ENCODE results near the gene AKT3. TPM values are rescaled to one million over a fixed set of nuclear protein-coding genes. Genes with fewer than 3 reads are reported as not detected.
"Not testable (repeated sequence)": the region's sequence is repeated elsewhere in the genome, so short reads cannot be mapped to it uniquely, and the experiment has no call there.

Gene AKT3
- total RNA-seq (2014; rRNA removed; shearing (Covaris generic)): 33.7 and 55.0 TPM in 2 replicates

DNA sequence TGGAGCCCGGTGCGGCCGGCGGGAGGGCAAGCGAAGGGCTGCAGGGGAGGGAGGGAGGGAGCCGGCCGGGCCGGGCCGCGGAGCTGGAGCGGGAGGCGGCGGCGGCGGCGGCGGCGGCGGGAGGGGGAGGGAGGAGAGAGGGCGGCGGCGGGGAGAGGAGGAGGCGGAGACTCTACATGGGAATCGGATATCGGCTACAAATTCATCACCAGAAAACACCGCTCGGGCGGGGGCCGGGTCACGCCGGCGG lies at the start of gene AKT3:
AKT3 (minus strand) TSS at position 42 of the 250 bp plus-strand sequence. CDS start 7,073 bp downstream, outside the sequence.
- H3K9me3 ChIP-seq (replicated peaks): no peaks in the 10 kb centered on the region
- peaks cover 6% of the 10 kb centered on the region for H3K36me3 ChIP-seq
- no peaks in the 10 kb centered on the region for H3K27me3 ChIP-seq (replicated peaks)
- peak in 1 of 2 experiments; percentile 86 for DNase-seq (ENCODE audit: low read depth in 1 of 2, low spot score in 2 of 2)
- peaks cover 20% of the 10 kb centered on the region for H3K4me1 ChIP-seq (replicated peaks)
- peak within 1 kb of the TSS; percentile 86 for H3K4me3 ChIP-seq
- H3K27ac ChIP-seq: peak within 1 kb of the TSS; percentile 98

DNA sequence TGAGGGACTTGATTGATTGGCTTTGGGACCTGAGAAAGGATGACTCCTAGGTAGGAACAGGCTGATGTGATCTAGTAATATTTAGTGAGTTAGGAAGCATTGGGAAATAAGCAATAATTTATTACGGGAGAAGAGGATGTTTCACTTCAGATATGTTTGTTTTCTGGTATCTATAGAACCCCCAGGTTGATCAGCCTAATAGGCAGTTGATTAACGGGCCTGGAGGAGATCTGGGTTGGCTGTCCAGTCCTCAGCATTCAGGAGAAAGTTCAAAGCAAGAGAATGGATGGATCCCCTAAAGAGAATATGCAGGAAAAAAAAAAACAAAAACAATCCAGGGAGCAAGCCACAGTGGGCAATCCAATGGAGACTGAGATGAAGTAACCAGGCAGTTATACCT lies 48.2 kb upstream of the AKT3 start:
- no peak for DNase-seq (ENCODE audit: low read depth in 1 of 2, low spot score in 2 of 2)

DNA sequence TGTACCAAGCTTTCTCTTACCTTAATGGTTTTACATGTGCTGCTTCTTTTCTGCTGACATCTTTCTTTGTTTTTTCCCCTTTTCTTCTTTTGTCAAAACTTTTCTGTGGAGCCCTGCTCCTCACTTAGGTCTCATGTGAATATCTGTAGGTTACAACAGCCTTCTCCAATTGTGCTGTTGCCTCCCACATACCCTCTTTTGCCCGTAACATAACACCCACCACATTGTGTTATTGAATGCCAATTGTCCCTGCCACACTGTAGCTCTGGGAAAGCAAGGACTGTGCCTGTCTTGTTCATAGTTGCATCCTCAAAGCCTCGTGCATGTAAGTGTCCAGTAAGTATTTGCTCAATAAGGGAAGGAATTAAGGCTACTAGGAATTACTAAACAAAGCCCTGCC lies 46.3 kb upstream of the AKT3 start:
- H3K9me3 ChIP-seq (replicated peaks): no peaks in the 10 kb centered on the region; the same call in 1 of the 2 replicates
- no peak overlapping the region for H3K27ac ChIP-seq
- no peaks in the 10 kb centered on the region for H3K27me3 ChIP-seq (replicated peaks)
- no peak for DNase-seq (ENCODE audit: low read depth in 1 of 2, low spot score in 2 of 2)
- no peak overlapping the region for H3K4me3 ChIP-seq
- H3K4me1 ChIP-seq (replicated peaks): 0 out of 2 replicates have a peak, but pooled peaks cover under 1% of the 10 kb centered on the region
- H3K36me3 ChIP-seq: no peaks in the 10 kb centered on the region

More for the DNA sequence above, 48.2 kb upstream of the AKT3 start:
- Histone ChIP-seq H3K9me3 (replicated peaks) (no peaks in the 10 kb centered on the region), H3K27ac (no peak overlapping the region), H3K27me3 (replicated peaks) (no peaks in the 10 kb centered on the region), H3K4me1 (replicated peaks) (peaks cover 4% of the 10 kb centered on the region; the same call in 1 of the 2 replicates), H3K36me3 (no peaks in the 10 kb centered on the region), H3K4me3 (no peak overlapping the region)

DNA sequence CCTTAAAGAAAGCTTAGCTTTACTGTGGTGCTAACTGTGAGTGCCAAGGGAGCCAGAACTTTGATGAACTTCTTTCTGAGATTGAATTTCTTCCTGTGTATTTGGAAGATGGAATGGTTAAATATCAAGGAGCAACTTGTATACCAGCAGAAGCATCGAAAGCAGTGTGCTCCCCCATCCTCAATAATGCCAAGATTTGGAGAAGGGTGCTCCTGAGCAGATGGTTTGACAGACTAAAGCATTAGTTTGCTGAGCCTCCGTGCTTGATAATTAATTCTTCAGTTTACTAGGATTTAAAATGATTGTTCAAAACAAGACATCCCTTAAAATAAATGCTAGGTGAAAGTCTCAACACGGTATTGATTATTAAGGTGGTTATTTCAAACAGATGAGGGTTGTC lies 42.4 kb upstream of the AKT3 start:
- H3K27ac ChIP-seq: no peak overlapping the region

DNA sequence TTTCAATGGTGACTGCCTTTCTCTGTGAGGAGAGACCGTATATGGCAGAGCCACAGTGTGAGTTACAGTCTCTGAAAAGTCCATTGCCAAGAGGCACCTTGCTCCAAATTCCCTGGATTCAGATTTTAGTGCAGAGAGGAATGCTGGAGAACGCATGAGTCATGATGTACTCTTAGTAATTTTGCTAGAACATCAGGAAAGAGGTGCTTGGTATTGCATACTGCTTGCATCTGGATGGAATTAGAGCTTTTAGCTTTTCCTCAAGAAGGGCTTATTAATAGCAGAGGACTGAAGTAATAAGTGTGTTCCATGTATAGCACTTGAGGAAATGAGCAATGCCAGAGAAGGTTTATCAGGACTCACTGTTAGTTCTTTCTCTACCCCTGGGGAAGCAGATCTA lies 40.5 kb upstream of the AKT3 start:
- Histone ChIP-seq H3K27me3 (replicated peaks) (no peaks in the 10 kb centered on the region), H3K9me3 (replicated peaks) (no peaks in the 10 kb centered on the region; the same call in 1 of the 2 replicates), H3K4me1 (replicated peaks) (peaks cover 14% of the 10 kb centered on the region), H3K36me3 (no peaks in the 10 kb centered on the region), H3K27ac (no peak overlapping the region), H3K4me3 (no peak overlapping the region)
- peak in 1 of 2 experiments; percentile 42 for DNase-seq (ENCODE audit: low read depth in 1 of 2, low spot score in 2 of 2)

More for the DNA sequence above, 42.4 kb upstream of the AKT3 start:
- DNase-seq (ENCODE audit: low read depth in 1 of 2, low spot score in 2 of 2): no peak
- Histone ChIP-seq H3K4me1 (replicated peaks) (peaks cover 14% of the 10 kb centered on the region), H3K36me3 (no peaks in the 10 kb centered on the region), H3K4me3 (no peak overlapping the region), H3K9me3 (replicated peaks) (no peaks in the 10 kb centered on the region; the same call in 1 of the 2 replicates), H3K27me3 (replicated peaks) (no peaks in the 10 kb centered on the region)

DNA sequence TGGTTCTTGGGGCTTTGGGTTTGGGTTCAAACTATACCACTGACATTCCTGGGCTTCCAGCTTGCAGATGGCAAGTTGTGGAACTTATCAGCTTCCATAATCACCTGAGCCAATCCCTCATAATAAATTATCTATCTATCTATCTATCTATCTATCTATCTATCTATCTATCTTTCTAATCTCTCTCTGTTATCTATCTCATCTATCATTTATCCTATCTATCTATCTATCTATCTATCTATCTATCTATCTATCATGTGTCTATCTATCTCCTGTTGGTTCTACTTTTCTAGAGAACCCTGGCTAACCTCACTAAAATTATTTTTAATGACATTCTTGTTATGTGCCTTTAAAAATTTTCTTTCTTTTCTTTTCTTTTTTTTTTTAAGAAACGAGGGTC lies 35.8 kb upstream of the AKT3 start:
- DNase-seq (ENCODE audit: low read depth in 1 of 2, low spot score in 2 of 2): no peak
- Histone ChIP-seq H3K4me3 (no peak overlapping the region), H3K36me3 (no peaks in the 10 kb centered on the region), H3K4me1 (replicated peaks) (peaks cover 9% of the 10 kb centered on the region), H3K9me3 (replicated peaks) (no peaks in the 10 kb centered on the region), H3K27me3 (replicated peaks) (no peaks in the 10 kb centered on the region), H3K27ac (no peak overlapping the region)

DNA sequence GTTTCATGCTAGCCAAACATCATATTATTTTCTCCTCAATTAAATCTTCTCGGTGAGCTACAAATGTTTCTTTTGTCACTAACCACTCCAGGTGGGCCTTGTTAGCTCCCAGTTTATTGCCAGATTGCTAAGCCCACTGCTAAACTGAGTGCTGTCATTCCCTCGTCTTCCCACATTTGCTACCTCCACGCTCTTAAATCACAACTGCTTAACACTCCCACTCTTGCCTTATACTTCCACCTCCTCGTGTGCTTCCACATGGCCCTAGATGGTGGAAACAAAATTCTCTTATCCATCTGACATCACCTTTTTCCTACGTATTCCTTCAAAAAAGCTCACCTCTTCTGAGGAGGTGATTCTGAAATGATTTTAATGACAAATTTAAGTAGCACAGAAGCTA lies 34.6 kb upstream of the AKT3 start:
- no peak overlapping the region for H3K4me3 ChIP-seq
- H3K27ac ChIP-seq: no peak overlapping the region
- no peaks in the 10 kb centered on the region for H3K36me3 ChIP-seq
- no peak for DNase-seq (ENCODE audit: low read depth in 1 of 2, low spot score in 2 of 2)
- no peaks in the 10 kb centered on the region for H3K9me3 ChIP-seq (replicated peaks)
- H3K4me1 ChIP-seq (replicated peaks): no peaks in the 10 kb centered on the region
- H3K27me3 ChIP-seq (replicated peaks): no peaks in the 10 kb centered on the region

DNA sequence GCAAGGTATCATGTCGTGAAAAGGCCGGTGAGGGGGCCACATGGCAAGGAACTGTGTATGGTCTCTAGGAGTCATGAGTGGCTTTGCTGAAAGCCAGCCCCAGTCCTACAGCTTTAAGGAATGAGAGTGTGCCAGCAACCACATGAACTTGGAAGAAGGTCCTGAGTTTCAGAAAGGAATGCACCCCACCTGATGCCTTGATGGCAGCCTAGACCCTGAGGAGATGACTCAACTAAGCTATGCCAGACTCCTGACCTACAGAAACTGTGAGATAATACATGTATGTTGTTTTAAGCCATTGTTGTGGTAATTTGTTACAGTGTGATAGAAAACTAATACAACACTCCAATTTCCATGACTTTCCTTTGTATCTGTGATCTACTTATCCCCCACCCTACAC lies 33.5 kb upstream of the AKT3 start:
- DNase-seq (ENCODE audit: low read depth in 1 of 2, low spot score in 2 of 2): no peak
- H3K36me3 ChIP-seq: no peaks in the 10 kb centered on the region
- no peaks in the 10 kb centered on the region for H3K27me3 ChIP-seq (replicated peaks)
- H3K9me3 ChIP-seq (replicated peaks): no peaks in the 10 kb centered on the region
- H3K4me1 ChIP-seq (replicated peaks): no peaks in the 10 kb centered on the region
- H3K27ac ChIP-seq: no peak overlapping the region
- H3K4me3 ChIP-seq: no peak overlapping the region

DNA sequence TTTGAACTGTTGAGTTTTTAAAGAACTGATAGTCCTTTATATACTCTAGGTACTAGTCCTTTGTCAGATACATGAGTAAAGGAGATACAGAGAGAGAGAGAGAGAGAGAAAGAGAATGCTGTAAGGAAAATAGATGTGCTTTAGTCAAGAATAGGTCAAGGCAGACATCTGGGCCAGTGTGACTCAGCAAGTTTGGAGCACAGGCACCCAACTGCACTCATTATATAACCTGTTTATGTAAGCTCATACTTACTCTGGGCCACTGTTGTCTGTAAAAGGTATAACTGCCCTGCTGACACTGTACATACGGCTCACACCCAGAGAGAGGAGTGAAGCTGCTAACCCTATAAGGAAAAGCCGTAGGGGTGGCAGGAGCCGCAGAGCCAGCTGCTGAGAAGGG lies 32.2 kb upstream of the AKT3 start:
- DNase-seq (ENCODE audit: low read depth in 1 of 2, low spot score in 2 of 2): no peak
- no peaks in the 10 kb centered on the region for H3K27me3 ChIP-seq (replicated peaks)
- no peaks in the 10 kb centered on the region for H3K9me3 ChIP-seq (replicated peaks)
- no peak overlapping the region for H3K27ac ChIP-seq
- H3K4me3 ChIP-seq: no peak overlapping the region
- no peaks in the 10 kb centered on the region for H3K4me1 ChIP-seq (replicated peaks)
- H3K36me3 ChIP-seq: no peaks in the 10 kb centered on the region

DNA sequence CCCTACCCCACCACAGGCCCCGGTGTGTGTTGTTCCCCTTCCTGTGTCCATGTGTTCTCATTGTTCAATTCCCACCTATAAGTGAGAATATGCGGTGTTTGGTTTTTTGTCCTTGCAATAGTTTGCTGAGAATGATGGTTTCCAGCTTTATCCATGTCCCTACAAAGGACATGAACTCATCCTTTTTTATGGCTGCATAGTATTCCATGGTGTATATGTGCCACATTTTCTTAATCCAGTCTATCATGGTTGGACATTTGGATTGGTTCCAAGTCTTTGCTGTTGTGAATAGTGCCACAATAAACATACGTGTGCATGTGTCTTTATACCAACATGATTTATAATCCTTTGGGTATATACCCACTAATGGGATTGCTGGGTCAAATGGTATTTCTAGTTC lies 27.0 kb upstream of the AKT3 start:
- H3K27me3 ChIP-seq (replicated peaks); H3K4me1 ChIP-seq (replicated peaks); H3K27ac ChIP-seq; H3K36me3 ChIP-seq; H3K4me3 ChIP-seq; H3K9me3 ChIP-seq (replicated peaks); DNase-seq (ENCODE audit: low read depth in 1 of 2, low spot score in 2 of 2): not testable (repeated sequence)

DNA sequence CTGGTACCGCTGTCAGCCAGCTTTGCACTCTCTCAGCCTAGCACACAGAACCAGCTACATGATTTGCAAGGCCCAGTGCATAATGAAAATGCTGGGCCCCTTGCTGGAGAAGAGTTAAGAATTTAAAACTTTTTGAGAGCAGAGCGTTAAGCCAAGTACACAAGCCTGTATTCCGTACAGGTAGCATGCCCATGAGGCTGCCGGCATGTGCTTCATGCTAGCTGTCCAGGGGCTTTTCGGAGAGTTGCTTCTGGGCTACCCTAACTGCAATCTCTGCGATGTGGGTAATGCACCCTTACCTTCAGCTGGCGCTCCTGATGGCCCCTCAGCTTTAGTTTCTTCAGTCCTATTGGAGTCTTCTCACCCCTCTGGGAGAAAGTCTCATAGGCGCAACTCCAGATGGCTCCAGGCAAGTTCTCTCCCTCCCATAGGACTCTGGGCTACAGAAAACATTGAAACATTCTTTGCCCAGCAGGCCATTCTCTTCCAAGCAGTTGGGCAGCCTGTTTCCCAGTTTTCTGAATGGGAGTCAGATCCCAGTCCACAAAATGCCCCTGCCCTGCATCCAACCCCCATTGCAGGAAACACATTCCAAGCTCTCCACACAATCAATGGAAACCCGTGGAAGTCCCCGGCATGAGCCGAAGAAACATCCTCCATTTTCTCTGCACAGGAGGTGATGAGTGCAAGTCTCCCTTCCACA lies 5.7 kb upstream of the AKT3 start:
- Histone ChIP-seq H3K36me3 (peaks cover 2% of the 10 kb centered on the region), H3K4me1 (replicated peaks) (peaks cover 11% of the 10 kb centered on the region), H3K27ac (no peak overlapping the region), H3K27me3 (replicated peaks) (no peaks in the 10 kb centered on the region), H3K9me3 (replicated peaks) (no peaks in the 10 kb centered on the region), H3K4me3 (no peak overlapping the region)
- no peak for DNase-seq (ENCODE audit: low read depth in 1 of 2, low spot score in 2 of 2)

DNA sequence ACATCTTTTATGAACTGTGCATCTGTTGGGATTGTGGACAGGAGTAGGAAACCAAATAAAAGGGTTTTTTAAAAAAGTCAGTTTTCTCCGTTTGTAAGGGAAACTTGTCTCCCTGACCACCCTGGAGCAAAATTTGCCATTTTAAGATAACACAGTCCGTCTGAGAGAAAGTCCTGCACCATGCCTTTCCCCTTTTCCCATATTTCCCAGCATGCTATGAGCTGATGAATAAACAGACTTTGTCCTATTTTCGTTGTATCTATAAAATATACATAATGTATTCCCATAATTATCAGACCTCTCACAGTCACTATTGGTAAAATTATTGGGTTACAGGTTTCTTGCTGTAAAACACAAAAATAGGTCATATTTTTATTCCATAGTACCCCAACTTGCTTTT lies 1.7 kb upstream of the AKT3 start:
- no peak for DNase-seq (ENCODE audit: low read depth in 1 of 2, low spot score in 2 of 2)
- peak overlapping the region; percentile 86; the same call in 1 of the 2 replicates for H3K4me3 ChIP-seq

DNA sequence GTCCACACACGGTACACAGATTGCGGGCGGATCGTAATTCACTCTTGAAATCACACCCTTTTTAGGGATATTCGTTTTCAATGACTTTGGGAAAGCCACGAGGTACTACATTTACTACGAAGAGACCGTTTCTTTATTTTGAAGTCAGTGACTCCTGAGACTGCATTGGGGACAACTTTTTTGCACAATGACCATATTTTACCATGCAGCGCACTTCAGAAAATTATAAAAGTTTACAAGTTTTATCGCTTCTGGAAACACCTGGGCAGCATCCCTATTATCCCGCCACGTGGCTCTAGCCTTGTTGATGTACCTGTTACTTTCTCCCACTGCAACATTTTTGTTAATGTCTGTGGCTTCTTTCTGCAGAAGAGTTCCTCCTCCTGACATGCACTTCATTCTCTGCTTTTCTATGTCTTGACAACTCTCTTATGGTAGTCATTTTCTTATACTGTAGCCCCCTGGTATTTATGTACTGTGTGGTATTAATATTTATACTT lies 1.3 kb upstream of the AKT3 start:
- Histone ChIP-seq H3K27ac (peak overlapping the region; percentile 98), H3K9me3 (replicated peaks) (no peaks in the 10 kb centered on the region), H3K36me3 (peaks cover 6% of the 10 kb centered on the region), H3K4me3 (peak overlapping the region; percentile 86), H3K4me1 (replicated peaks) (peaks cover 20% of the 10 kb centered on the region), H3K27me3 (replicated peaks) (no peaks in the 10 kb centered on the region)
- DNase-seq (ENCODE audit: low read depth in 1 of 2, low spot score in 2 of 2): no peak

More for the DNA sequence above, 1.7 kb upstream of the AKT3 start:
- no peaks in the 10 kb centered on the region for H3K9me3 ChIP-seq (replicated peaks)
- H3K4me1 ChIP-seq (replicated peaks): peaks cover 20% of the 10 kb centered on the region
- no peaks in the 10 kb centered on the region for H3K27me3 ChIP-seq (replicated peaks)
- H3K27ac ChIP-seq: no peak overlapping the region
- peaks cover 6% of the 10 kb centered on the region for H3K36me3 ChIP-seq

DNA sequence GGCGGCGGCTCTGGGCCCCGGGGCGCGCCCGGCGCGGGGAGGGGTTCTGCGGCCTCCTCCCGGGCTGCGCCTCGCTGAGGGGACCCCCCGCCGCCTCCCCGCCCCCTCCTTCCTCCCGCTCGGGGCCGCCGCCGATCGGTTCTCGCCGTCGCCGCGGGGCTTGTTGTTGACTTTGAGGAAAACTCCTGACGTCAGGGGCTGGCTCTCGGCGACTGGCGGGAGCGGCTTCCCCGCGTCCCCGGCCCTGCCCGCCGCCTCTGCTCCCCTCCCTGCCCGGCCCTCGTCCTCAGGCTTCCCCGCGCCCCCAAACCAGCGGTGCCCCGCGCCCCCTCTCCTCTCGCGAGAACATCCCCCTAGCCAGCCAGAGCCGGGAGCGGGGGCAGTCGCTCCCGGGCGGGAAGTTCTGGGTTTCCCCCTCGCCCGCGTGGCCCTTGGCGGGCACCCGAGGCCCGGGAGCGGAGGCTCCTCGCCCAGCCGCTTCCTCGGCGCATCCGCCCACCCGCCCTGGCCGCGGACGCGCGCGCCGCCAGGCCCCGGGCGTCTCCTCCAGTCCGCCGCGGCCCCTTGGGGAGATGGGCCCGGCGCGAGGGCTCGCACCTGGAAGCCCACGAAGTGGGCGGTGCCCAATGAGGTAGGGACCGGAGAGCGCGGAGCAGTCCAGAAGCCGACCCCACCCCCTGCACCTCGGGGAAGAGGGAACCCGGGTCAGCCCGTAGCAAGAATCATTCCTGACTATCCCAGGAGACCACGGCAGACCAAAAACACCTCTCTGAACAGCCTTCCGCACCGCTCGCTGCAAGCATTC lies 611 bp upstream of the AKT3 start:
- Histone ChIP-seq H3K27ac (peak overlapping the region; percentile 98), H3K36me3 (peaks cover 6% of the 10 kb centered on the region), H3K9me3 (replicated peaks) (no peaks in the 10 kb centered on the region), H3K27me3 (replicated peaks) (no peaks in the 10 kb centered on the region), H3K4me1 (replicated peaks) (peaks cover 20% of the 10 kb centered on the region), H3K4me3 (peak overlapping the region; percentile 86)
- DNase-seq (ENCODE audit: low read depth in 1 of 2, low spot score in 2 of 2): peak; percentile 73 to 87
